8988T (cell line): ENCODE measurements around the gene PLEKHG5.
"Not testable (repeated sequence)": the region's sequence is repeated elsewhere in the genome, so short reads cannot be mapped to it uniquely, and the experiment has no call there.

Experiments used
- DNase-seq: peaks from one replicate; pipeline ENCODE4 v3.0.0; 2011

PLEKHG5 gene

GRCh38 chr1:6445062-6445763 is 46.3 kb downstream of the PLEKHG5 start:
- no peak for DNase-seq

GRCh38 chr1:6444377-6444776 is 47.1 kb downstream of the PLEKHG5 start:
- DNase-seq, result no peak

- no peak for DNase-seq
Measured at GRCh38 chr1:6443339-6444115, 47.9 kb downstream of the PLEKHG5 start.

- DNase-seq, result no peak
Measured at GRCh38 chr1:6441586-6441985, 49.9 kb downstream of the PLEKHG5 start.

- no peak for DNase-seq
Measured at GRCh38 chr1:6440198-6441126, 51.0 kb downstream of the PLEKHG5 start.

GRCh38 chr1:6438047-6438525 is 53.4 kb downstream of the PLEKHG5 start:
- no peak for DNase-seq

- DNase-seq, result not testable (repeated sequence)
Measured at GRCh38 chr1:6437012-6437700, 54.3 kb downstream of the PLEKHG5 start.

- not testable (repeated sequence) for DNase-seq
Measured at GRCh38 chr1:6436277-6436676, 55.2 kb downstream of the PLEKHG5 start.

GRCh38 chr1:6435547-6435946 is 55.9 kb downstream of the PLEKHG5 start:
- no peak for DNase-seq

GRCh38 chr1:6435129-6435528 is 56.3 kb downstream of the PLEKHG5 start:
- DNase-seq, result no peak

GRCh38 chr1:6434186-6434585 is 57.3 kb downstream of the PLEKHG5 start:
- no peak for DNase-seq

- not testable (repeated sequence) for DNase-seq
Measured at GRCh38 chr1:6431645-6432579, 59.6 kb downstream of the PLEKHG5 start.

- not testable (repeated sequence) for DNase-seq
Measured at GRCh38 chr1:6429660-6430411, 61.6 kb downstream of the PLEKHG5 start.

- DNase-seq, result not testable (repeated sequence)
Measured at GRCh38 chr1:6428453-6428852, 63.0 kb downstream of the PLEKHG5 start.

GRCh38 chr1:6427441-6428390 is 63.8 kb downstream of the PLEKHG5 start:
- DNase-seq, result no peak

GRCh38 chr1:6426972-6427350 is 64.5 kb downstream of the PLEKHG5 start:
- DNase-seq, result no peak

- DNase-seq, result no peak
Measured at GRCh38 chr1:6426277-6426971, 65.0 kb downstream of the PLEKHG5 start.

- no peak for DNase-seq
Measured at GRCh38 chr1:6425658-6426057, 65.8 kb downstream of the PLEKHG5 start.
